IPS DF 4.7 (cell line): ENCODE measurements around the gene MED8.
"Not testable (repeated sequence)": the region's sequence is repeated elsewhere in the genome, so short reads cannot be mapped to it uniquely, and the experiment has no call there.

ENCODE experiments used
- DNase-seq: peaks from one replicate; pipeline ENCODE4 v3.0.0-alpha.2; 2013; ENCODE audit warnings: low spot score; ENCODE audit errors: extremely low read depth

The MED8 gene

GRCh38 chr1:43387976-43388599 is 1.5 kb downstream of the MED8 start:
- no peak for DNase-seq

GRCh38 chr1:43386676-43387075 is 2.9 kb downstream of the MED8 start:
- DNase-seq: no peak

- DNase-seq: no peak
Measured at GRCh38 chr1:43383449-43383848, 6.2 kb downstream of the MED8 start.

GRCh38 chr1:43382027-43382779 is 7.4 kb downstream of the MED8 start:
- no peak for DNase-seq

- no peak for DNase-seq
Measured at GRCh38 chr1:43381612-43382011, 8.0 kb downstream of the MED8 start.

- no peak for DNase-seq
Measured at GRCh38 chr1:43379476-43379875, 10.1 kb downstream of the MED8 start.

GRCh38 chr1:43377831-43378230 is 11.8 kb downstream of the MED8 start:
- no peak for DNase-seq

- DNase-seq: no peak
Measured at GRCh38 chr1:43376723-43377235, 12.8 kb downstream of the MED8 start.

GRCh38 chr1:43373066-43373940 is 16.3 kb downstream of the MED8 start:
- DNase-seq: no peak

GRCh38 chr1:43372172-43372571 is 17.4 kb downstream of the MED8 start:
- DNase-seq: no peak

- no peak for DNase-seq
Measured at GRCh38 chr1:43370564-43370963, 19.0 kb downstream of the MED8 start.

GRCh38 chr1:43369779-43370178 is 19.8 kb downstream of the MED8 start:
- DNase-seq: not testable (repeated sequence)

GRCh38 chr1:43368646-43369020 is 21.0 kb downstream of the MED8 start:
- DNase-seq: no peak

GRCh38 chr1:43367904-43368645 is 21.5 kb downstream of the MED8 start, which contains the start of gene ELOVL1:
TSS of gene ELOVL1 (minus strand) at chr1:43368011. CDS start at chr1:43365609, 2,402 bp downstream.
- DNase-seq: no peak

GRCh38 chr1:43367026-43367903 is 22.3 kb downstream of the MED8 start:
- DNase-seq: no peak

- DNase-seq: no peak
Measured at GRCh38 chr1:43366601-43367025, 23.0 kb downstream of the MED8 start.

- no peak for DNase-seq
Measured at GRCh38 chr1:43366179-43366578, 23.4 kb downstream of the MED8 start.

GRCh38 chr1:43365678-43366077 is 23.9 kb downstream of the MED8 start:
- DNase-seq: no peak

- no peak for DNase-seq
Measured at GRCh38 chr1:43363935-43364525, 25.6 kb downstream of the MED8 start.
